Stomach (tissue), 9 donors: ENCODE data around the gene NCAPH2. TPM values are rescaled to one million over a fixed set of nuclear protein-coding genes. Genes with fewer than 3 reads are reported as not detected.
A peak's percentile ranks its signal among the peaks of the same experiment; 100 is the strongest.

ENCODE experiments used
- DNase-seq, 2 donors: peaks; one replicate each; pipeline versions ENCODE4 v3.0.0 to v3.0.0-alpha.2; 2013 to 2019
- H3K27ac ChIP-seq, 5 donors: fragments of 200-600 bp in 4 of 5; sonication (generic) in 4 of 5; one replicate each; pipeline ENCODE4 v1.5.1; 2013 to 2019; ENCODE audit warnings: mild to moderate bottlenecking in 1 of 5, moderate library complexity in 1 of 5
- H3K27me3 ChIP-seq, 3 donors: fragments of 200-600 bp; sonication (generic); one replicate each; pipeline ENCODE4 v1.5.1; 2017 to 2019; ENCODE audit warnings: mixed run types in 1 of 3
- H3K36me3 ChIP-seq, 4 donors: fragments of 200-600 bp; sonication (generic); 1 replicate in 3 of 4; 2 replicates in 1 of 4; pipeline ENCODE4 v1.5.1; 2016 to 2019
- H3K4me1 ChIP-seq, 4 donors: fragments of 200-600 bp; sonication (generic); one replicate each; pipeline ENCODE4 v1.5.1; 2016 to 2019
- H3K4me3 ChIP-seq, 4 donors: fragments of 200-600 bp; sonication (generic) in 3 of 4; one replicate each; pipeline ENCODE4 v1.5.1; 2016 to 2019; ENCODE audit warnings: mild to moderate bottlenecking in 1 of 4
- H3K9me3 ChIP-seq, 4 donors: fragments of 200-600 bp; sonication (generic); one replicate each; pipeline ENCODE4 v1.5.1; 2016 to 2019
- EP300 ChIP-seq: sonication (generic); formaldehyde crosslinking; IDR thresholded peaks from one replicate; pipeline ENCODE4 v1.6.1; 2017; ENCODE audit warnings: antibody characterized with exemption
- POLR2A ChIP-seq, 4 donors: fragments of 450-650 bp; IDR thresholded peaks; one replicate each; pipeline ENCODE4 v1.6.1; 2016; ENCODE audit warnings: antibody characterized with exemption in 4 of 4, control low read depth in 2 of 4, mild to moderate bottlenecking in 1 of 4, moderate library complexity in 1 of 4
- POLR2AphosphoS5 ChIP-seq, 3 donors: sonication (generic); formaldehyde crosslinking; IDR thresholded peaks; one replicate each; pipeline ENCODE4 v1.6.1; 2016; ENCODE audit warnings: antibody characterized with exemption in 3 of 3
- WGBS, 5 donors: extraction: QIAGEN DNeasy Blood & Tissue Kit in 3 of 5; methylation state at CpG; one replicate each; pipeline versions ENCODE4 v1.1.5 to v1.1.7; 2013 to 2018; 5-methylcytosine and 5-hydroxymethylcytosine counted together
- intact Hi-C: fragments of 100-400 bp; cut with DNase I; formaldehyde crosslinking; loops from one replicate; pipeline ENCODE4 v1.15.1; 2023; ENCODE audit warnings: low total_unique reads
- polyA plus RNA-seq, 3 donors: library from polyadenylated mRNA; stranded (reverse); fragments of 200-250 nt; gene quantifications; one replicate each; pipeline ENCODE4 v1.2.3, GENCODE V29; 2013
- total RNA-seq, 5 donors: library from RNA; depleted of rRNA; stranded (reverse); fragments of >200 nt; gene quantifications; one replicate each; pipeline versions ENCODE4 v1.1.0 to v1.2.3, GENCODE V29; 2014 to 2016
- TF ChIP-seq, protein P1 (sequence below), 7 experiments: fragments of 450-650 bp in 4 of 7; fragments of 200-600 bp in 3 of 7; sonication (generic) in 3 of 7; IDR thresholded peaks; one replicate each; pipeline ENCODE4 v1.5.1; 2016 to 2019; ENCODE audit warnings: antibody characterized with exemption in 7 of 7, control low read depth in 2 of 7, mild to moderate bottlenecking in 1 of 7
- donor health status: healthy with polysubstance abuse.
- donor health status: Bipolar disorder and iron deficiency.
- donor health status: healthy.

The NCAPH2 gene
- total and polyA plus RNA-seq, 8 donors = 12.9 to 47.9 (median 30.4) TPM

DNA sequence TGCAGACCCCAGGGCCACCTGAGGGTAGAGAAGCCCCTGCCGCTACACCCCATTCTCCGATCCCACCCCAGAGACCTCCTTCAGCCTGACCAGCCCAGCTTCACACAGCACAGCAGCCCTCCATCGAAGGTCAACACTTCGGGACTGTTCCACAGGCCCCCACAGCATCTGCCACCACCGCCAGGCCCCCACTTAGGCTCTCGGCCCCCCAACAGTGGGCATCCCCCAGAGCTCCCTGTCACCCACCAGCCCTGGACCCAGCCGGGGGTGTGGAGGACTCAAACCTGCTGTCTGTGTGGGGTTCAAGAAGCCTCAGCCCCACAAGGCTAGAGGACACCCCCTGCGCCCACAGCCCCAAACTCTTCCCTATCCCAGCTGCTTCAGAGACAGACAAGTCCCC, 39.4 kb upstream of the NCAPH2 start:
- peak overlapping the region in 3 of 5 donors; percentile 66 to 81 (median 76) for H3K27ac ChIP-seq
- no peak for DNase-seq
- no peak overlapping the region for H3K4me3 ChIP-seq
- H3K4me1 ChIP-seq = peaks cover 48 to 58% (median 49%) of the 10 kb centered on the region in 4 donors
- no peaks in the 10 kb centered on the region for H3K27me3 ChIP-seq
- intact Hi-C loops = no loop called here
- H3K36me3 ChIP-seq = peaks cover 44 to 48% (median 48%) of the 10 kb centered on the region in 4 donors
- H3K9me3 ChIP-seq = no peaks in the 10 kb centered on the region
- no peak for TF ChIP-seq POLR2A (IDR thresholded peaks at IDR 0.05)
- TF ChIP-seq, protein P1, sequence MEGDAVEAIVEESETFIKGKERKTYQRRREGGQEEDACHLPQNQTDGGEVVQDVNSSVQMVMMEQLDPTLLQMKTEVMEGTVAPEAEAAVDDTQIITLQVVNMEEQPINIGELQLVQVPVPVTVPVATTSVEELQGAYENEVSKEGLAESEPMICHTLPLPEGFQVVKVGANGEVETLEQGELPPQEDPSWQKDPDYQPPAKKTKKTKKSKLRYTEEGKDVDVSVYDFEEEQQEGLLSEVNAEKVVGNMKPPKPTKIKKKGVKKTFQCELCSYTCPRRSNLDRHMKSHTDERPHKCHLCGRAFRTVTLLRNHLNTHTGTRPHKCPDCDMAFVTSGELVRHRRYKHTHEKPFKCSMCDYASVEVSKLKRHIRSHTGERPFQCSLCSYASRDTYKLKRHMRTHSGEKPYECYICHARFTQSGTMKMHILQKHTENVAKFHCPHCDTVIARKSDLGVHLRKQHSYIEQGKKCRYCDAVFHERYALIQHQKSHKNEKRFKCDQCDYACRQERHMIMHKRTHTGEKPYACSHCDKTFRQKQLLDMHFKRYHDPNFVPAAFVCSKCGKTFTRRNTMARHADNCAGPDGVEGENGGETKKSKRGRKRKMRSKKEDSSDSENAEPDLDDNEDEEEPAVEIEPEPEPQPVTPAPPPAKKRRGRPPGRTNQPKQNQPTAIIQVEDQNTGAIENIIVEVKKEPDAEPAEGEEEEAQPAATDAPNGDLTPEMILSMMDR (IDR thresholded peaks at IDR 0.05) = no peak
- no peak for TF ChIP-seq EP300
- no peak for TF ChIP-seq POLR2AphosphoS5 (IDR thresholded peaks at IDR 0.05)
- 79 to 96% (median 90%) methylated on average over 7 to 8 of the region's 8 CpGs for WGBS, 5 donors

DNA sequence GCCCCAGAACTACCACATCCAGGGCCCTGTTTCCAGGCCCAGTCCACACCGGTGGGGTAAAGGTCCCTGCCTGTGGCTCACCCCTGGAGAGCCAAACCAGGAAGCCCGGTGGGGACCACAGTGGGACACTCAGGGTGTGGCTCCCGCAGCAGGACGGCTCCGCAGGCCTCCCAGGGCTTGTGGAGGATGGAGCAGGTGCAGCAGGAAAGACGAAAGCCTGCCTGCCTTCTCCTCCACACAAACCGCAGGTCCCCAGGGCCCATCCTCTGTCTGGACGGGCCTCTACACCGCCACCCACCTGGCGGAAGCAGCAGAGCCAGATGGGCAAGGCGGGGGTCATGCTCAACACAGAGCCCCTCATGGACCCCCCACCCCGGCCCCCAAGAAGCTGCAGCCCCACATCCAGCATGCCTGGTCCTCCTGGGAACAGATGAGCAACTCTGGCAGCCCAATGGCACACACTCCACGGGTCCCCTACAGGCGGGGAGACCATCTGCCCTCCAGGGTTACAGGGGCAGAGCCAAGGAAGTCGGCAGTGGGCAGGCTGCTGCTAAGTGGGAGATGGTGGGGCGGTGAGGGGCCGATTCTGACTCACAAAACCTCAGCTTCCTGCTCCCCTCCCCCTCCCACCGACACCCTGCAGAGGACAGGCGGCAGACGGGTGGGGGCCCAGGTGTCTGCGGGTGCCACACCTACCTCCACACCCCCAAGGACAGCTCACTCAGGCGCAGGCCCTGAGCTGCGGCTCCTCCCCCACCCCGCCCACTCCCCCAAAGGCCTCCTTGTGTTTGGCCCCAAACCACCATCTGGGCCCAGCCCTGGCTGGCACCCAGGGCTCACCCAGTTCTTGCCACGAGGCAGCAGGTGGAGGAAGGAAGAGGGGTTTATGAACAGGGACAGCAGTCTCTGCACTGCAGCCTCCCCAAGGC, 38.4 kb upstream of the NCAPH2 start:
- DNase-seq = peak; percentile 83 to 94
- Histone ChIP-seq H3K4me1 (peaks cover 52 to 65% (median 55%) of the 10 kb centered on the region in 4 donors), H3K27ac (peak overlapping the region; percentile 63 to 81 (median 68)), H3K4me3 (peak overlapping the region in 2 of 4 donors; percentile 7 to 26), H3K27me3 (no peaks in the 10 kb centered on the region), H3K9me3 (no peaks in the 10 kb centered on the region), H3K36me3 (peaks cover 33 to 38% (median 37%) of the 10 kb centered on the region in 4 donors)
- intact Hi-C loops = no loop called here
- TF ChIP-seq POLR2A (IDR thresholded peaks at IDR 0.05) (no peak), EP300 (no peak), POLR2AphosphoS5 (IDR thresholded peaks at IDR 0.05) (peak in 2 of 3 donors; percentile 24 to 40)
- TF ChIP-seq, protein P1 (IDR thresholded peaks at IDR 0.05) = no peak
- 7 to 38% (median 28%) methylated on average over 3 to 25 of the region's 25 CpGs for WGBS, 5 donors

DNA sequence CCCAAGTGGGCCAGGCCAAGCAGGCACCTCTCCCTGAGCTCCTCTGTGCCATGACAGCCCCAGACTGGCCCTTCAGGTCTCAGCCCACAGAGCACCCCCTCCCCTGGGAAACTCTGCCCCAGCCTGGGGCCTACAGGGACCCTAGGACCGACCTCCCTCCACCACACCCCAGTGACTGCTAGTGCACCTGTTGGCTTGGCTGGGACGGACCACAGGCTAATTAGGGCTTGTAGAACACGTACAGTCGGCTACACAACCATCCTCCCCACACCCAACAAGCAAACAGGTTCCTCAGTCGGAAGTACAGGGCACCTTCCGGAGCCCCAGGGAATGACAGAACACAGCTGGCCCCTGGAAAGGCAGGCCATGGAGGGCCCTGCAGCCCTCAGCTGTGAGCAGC, 37.5 kb upstream of the NCAPH2 start:
- peak overlapping the region; percentile 63 to 81 (median 68) for H3K27ac ChIP-seq
- H3K27me3 ChIP-seq = no peaks in the 10 kb centered on the region
- DNase-seq = peak in 1 of 2 donors; percentile 80
- peaks cover 25 to 30% (median 29%) of the 10 kb centered on the region in 4 donors for H3K36me3 ChIP-seq
- intact Hi-C loops = no loop called here
- peak overlapping the region in 1 of 4 donors; percentile 26 for H3K4me3 ChIP-seq
- WGBS, 5 donors = 17 to 63% (median 27%) methylated on average over 1 to 6 of the region's 6 CpGs
- TF ChIP-seq, protein P1 (IDR thresholded peaks at IDR 0.05) = no peak
- TF ChIP-seq POLR2A (IDR thresholded peaks at IDR 0.05) (no peak), POLR2AphosphoS5 (IDR thresholded peaks at IDR 0.05) (no peak), EP300 (no peak)
- H3K4me1 ChIP-seq = peaks cover 55 to 70% (median 60%) of the 10 kb centered on the region in 4 donors
- H3K9me3 ChIP-seq = no peaks in the 10 kb centered on the region

DNA sequence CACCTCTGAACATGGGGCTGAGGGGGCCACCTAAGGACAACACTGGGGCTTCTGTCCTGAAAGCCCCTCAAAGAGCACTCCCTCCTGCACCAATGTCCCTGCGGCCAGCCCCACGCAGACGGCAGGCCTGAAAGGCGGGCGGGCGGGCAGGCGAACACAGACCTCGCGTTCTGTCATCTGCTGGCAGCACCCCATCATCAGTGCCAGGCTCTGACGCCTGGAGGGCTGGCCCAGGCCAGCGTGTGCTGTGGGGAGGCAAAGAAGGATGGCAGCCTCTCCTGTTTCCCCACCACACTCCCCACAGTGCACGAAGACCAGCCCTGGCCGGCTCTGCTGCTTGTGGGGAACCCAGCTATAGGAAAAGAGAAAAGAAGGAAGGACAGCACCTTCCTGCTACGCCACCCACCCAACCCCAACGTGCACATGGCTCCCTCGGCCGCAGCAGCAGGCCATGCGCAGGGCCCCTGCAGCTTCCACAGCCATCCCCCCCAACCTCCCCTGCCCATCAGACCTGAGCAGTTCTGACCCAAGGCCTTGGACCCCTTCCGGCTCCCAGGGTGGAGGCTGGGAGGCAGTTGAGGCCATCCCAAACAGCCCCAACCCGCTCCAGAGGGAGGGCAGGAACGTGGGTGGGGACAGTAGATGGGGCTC, 36.7 kb upstream of the NCAPH2 start:
- Histone ChIP-seq H3K4me3 (peak overlapping the region in 1 of 4 donors; percentile 4), H3K36me3 (peaks cover 17 to 21% (median 21%) of the 10 kb centered on the region in 4 donors), H3K9me3 (no peaks in the 10 kb centered on the region), H3K27me3 (no peaks in the 10 kb centered on the region), H3K27ac (peak overlapping the region; percentile 63 to 81 (median 68)), H3K4me1 (peaks cover 56 to 74% (median 62%) of the 10 kb centered on the region in 4 donors)
- intact Hi-C loops = no loop called here
- DNase-seq = no peak
- no peak for TF ChIP-seq EP300
- no peak for TF ChIP-seq POLR2A (IDR thresholded peaks at IDR 0.05)
- no peak for TF ChIP-seq POLR2AphosphoS5 (IDR thresholded peaks at IDR 0.05)
- TF ChIP-seq, protein P1 (IDR thresholded peaks at IDR 0.05) = no peak
- WGBS, 5 donors = 70 to 81% (median 73%) methylated on average over 18 to 21 of the region's 21 CpGs
